RWPE2 (cell line): Measurements from ENCODE around the gene B9D1.

Experiments
- ATAC-seq: fragments of 200-7000 bp; cut with Tn5 transposase; 3 replicates; pipeline ENCODE4 v1.9.1; 2021; ENCODE audit warnings: low read depth
- DNase-seq: peaks from one replicate; pipeline ENCODE4 v3.0.0-alpha.2; 2020; ENCODE audit warnings: low spot score
- H3K27ac ChIP-seq: fragments of 450-650 bp; 2 replicates; pipeline ENCODE4 v1.5.1; 2017; ENCODE audit warnings: mild to moderate bottlenecking; ENCODE audit not compliant: poor library complexity, severe bottlenecking
- H3K27me3 ChIP-seq: fragments of 250-450 bp; sonication (Bioruptor Pico); 2 replicates; pipeline ENCODE4 v1.5.1; 2021; ENCODE audit warnings: mild to moderate bottlenecking, moderate library complexity; ENCODE audit not compliant: insufficient read depth, poor library complexity, severe bottlenecking
- H3K36me3 ChIP-seq: fragments of 250-450 bp; sonication (Bioruptor Pico); 2 replicates; pipeline ENCODE4 v1.5.1; 2020; ENCODE audit warnings: low read depth, mild to moderate bottlenecking, moderate library complexity
- H3K4me1 ChIP-seq: fragments of 250-450 bp; sonication (Bioruptor Pico); 2 replicates; pipeline ENCODE4 v1.5.1; 2021; ENCODE audit warnings: mild to moderate bottlenecking, moderate library complexity; ENCODE audit not compliant: insufficient read depth, poor library complexity, severe bottlenecking
- H3K4me3 ChIP-seq: fragments of 250-450 bp; sonication (Bioruptor Pico); 2 replicates; pipeline ENCODE4 v1.5.1; 2021; ENCODE audit warnings: mild to moderate bottlenecking, moderate library complexity; ENCODE audit not compliant: severe bottlenecking
- H3K9me3 ChIP-seq: fragments of 250-450 bp; sonication (Bioruptor Pico); 2 replicates; pipeline ENCODE4 v1.5.1; 2021; ENCODE audit warnings: mild to moderate bottlenecking, moderate library complexity; ENCODE audit not compliant: severe bottlenecking
- CTCF ChIP-seq: fragments of 450-650 bp; IDR thresholded peaks from one replicate; pipeline ENCODE4 v1.5.1; 2017; ENCODE audit warnings: mild to moderate bottlenecking, moderate library complexity; ENCODE audit not compliant: poor library complexity, severe bottlenecking

Gene B9D1

GRCh38 chr17:19339341-19339815, 23.1 kb downstream of the B9D1 start:
- no peak for ATAC-seq

GRCh38 chr17:19338031-19338990, 24.2 kb downstream of the B9D1 start:
- Histone ChIP-seq H3K27ac (no peak overlapping the region), H3K9me3 (no peaks in the 10 kb centered on the region), H3K4me3 (no peak overlapping the region), H3K36me3 (no peaks in the 10 kb centered on the region; the same call in 1 of the 2 replicates), H3K27me3 (no peaks in the 10 kb centered on the region), H3K4me1 (no peaks in the 10 kb centered on the region)
- DNase-seq, result no peak
- peak; percentile 70 for ATAC-seq
- TF ChIP-seq CTCF, result peak; percentile 61

More at GRCh38 chr17:19339341-19339815, 23.1 kb downstream of the B9D1 start:
- DNase-seq, result no peak
- no peaks in the 10 kb centered on the region for H3K9me3 ChIP-seq
- no peak for TF ChIP-seq CTCF
- no peak overlapping the region for H3K27ac ChIP-seq
- H3K36me3 ChIP-seq, result no peaks in the 10 kb centered on the region; the same call in 1 of the 2 replicates
- no peaks in the 10 kb centered on the region for H3K27me3 ChIP-seq
- no peaks in the 10 kb centered on the region for H3K4me1 ChIP-seq
- H3K4me3 ChIP-seq, result no peak overlapping the region

GRCh38 chr17:19337712-19338023, 24.9 kb downstream of the B9D1 start:
- Histone ChIP-seq H3K9me3 (no peaks in the 10 kb centered on the region), H3K27me3 (no peaks in the 10 kb centered on the region), H3K36me3 (peaks cover 2% of the 10 kb centered on the region; the same call in 1 of the 2 replicates), H3K27ac (no peak overlapping the region), H3K4me3 (no peak overlapping the region), H3K4me1 (no peaks in the 10 kb centered on the region)
- no peak for DNase-seq
- peak; percentile 9; the same call in 1 of the 3 replicates for ATAC-seq
- no peak for TF ChIP-seq CTCF

GRCh38 chr17:19336938-19337711, 25.4 kb downstream of the B9D1 start:
- no peak for TF ChIP-seq CTCF
- no peak overlapping the region for H3K4me3 ChIP-seq
- no peak overlapping the region for H3K27ac ChIP-seq
- H3K27me3 ChIP-seq, result no peaks in the 10 kb centered on the region
- H3K9me3 ChIP-seq, result no peaks in the 10 kb centered on the region
- no peaks in the 10 kb centered on the region for H3K4me1 ChIP-seq
- H3K36me3 ChIP-seq, result peaks cover 7% of the 10 kb centered on the region; the same call in 1 of the 2 replicates
- DNase-seq (no peak), ATAC-seq (no peak)
